Activated CD8-positive, alpha-beta T cell treated with anti-CD3 and anti-CD28 coated beads for 36 hours (primary cell): ENCODE data around the gene KCNA3. TPM values are rescaled to one million over a fixed set of nuclear protein-coding genes. Genes with fewer than 3 reads are reported as not detected.

ENCODE experiments used
- ATAC-seq: fragments of 200-7000 bp; cut with Tn5 transposase; one replicate; pipeline ENCODE4 v1.10.0; 2021; ENCODE audit warnings: mild to moderate bottlenecking, moderate library complexity
- CTCF ChIA-PET: fragments of 350-600 bp; sonication (Branson Sonifier 250); formaldehyde crosslinking; loops from one replicate; lab custom pipeline; 2021; ENCODE audit warnings: antibody characterized with exemption; lab: Charles Lee
- POLR2A ChIA-PET: fragments of 350-600 bp; sonication (Branson Sonifier 250); formaldehyde crosslinking; loops from one replicate; lab custom pipeline; 2021; ENCODE audit warnings: antibody characterized with exemption; lab: Charles Lee
- DNase-seq: peaks from one replicate; pipeline ENCODE4 v3.0.0-alpha.2; 2020
- H3K27ac Mint-ChIP-seq: one replicate; pipeline ENCODE4 v1.8.0; 2021; ENCODE audit warnings: mild to moderate bottlenecking, mixed read lengths
- H3K27me3 Mint-ChIP-seq: one replicate; pipeline ENCODE4 v1.8.0; 2021; ENCODE audit warnings: mixed read lengths
- H3K36me3 Mint-ChIP-seq: one replicate; pipeline ENCODE4 v1.8.0; 2021; ENCODE audit warnings: low read depth, mixed read lengths
- H3K4me1 Mint-ChIP-seq: one replicate; pipeline ENCODE4 v1.8.0; 2021; ENCODE audit warnings: low read depth, mixed read lengths
- H3K4me3 Mint-ChIP-seq: one replicate; pipeline ENCODE4 v1.8.0; 2021; ENCODE audit warnings: mild to moderate bottlenecking, moderate library complexity, mixed read lengths
- H3K9me3 Mint-ChIP-seq: one replicate; pipeline ENCODE4 v1.8.0; 2021; ENCODE audit warnings: mixed read lengths
- intact Hi-C: fragments of 100-400 bp; cut with micrococcal nuclease; formaldehyde crosslinking; loops from one replicate; pipeline ENCODE4 v1.10.0; 2022
- total RNA-seq, 2 experiments: library from RNA; stranded (reverse); gene quantifications; one replicate each; pipeline ENCODE4 v1.2.3, GENCODE V29; 2021
- TF ChIP-seq, protein P1 (sequence below): fragments of 200-600 bp; IDR thresholded peaks from one replicate; pipeline ENCODE4 v1.8.0; 2022; ENCODE audit warnings: antibody characterized with exemption, mild to moderate bottlenecking

KCNA3 gene
- total RNA-seq, 2 experiments from 2014 or later: 15.5 to 16.2 TPM

DNA sequence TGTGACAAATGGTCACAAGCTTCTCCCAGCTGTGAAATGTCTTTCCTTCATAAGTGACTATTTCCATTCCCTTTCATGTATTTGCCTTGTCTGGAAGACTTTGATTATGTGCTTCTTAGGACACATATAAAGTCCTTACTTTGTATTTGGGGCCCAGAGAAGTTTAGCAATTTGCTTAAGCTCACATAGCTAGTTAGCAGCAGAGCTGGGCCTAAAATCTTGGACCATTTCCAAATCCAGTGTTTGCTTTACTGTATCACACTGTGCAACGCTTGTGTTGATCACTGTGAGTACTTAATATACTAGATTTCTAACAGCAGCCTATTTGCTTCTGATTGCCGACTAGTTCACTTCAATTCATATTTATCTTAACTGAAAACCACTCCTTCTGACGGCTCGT, 2.2 kb upstream of the KCNA3 start:
- Mint-ChIP-seq H3K36me3 (peaks cover 8% of the 10 kb centered on the region), H3K27ac (no peak overlapping the region), H3K4me1 (peaks cover 12% of the 10 kb centered on the region), H3K4me3 (no peak overlapping the region), H3K9me3 (no peaks in the 10 kb centered on the region), H3K27me3 (no peaks in the 10 kb centered on the region)
- no peak for DNase-seq
- no peak for ATAC-seq
- POLR2A ChIA-PET: interaction anchor here (1.0 to 6.2 kb wide), 2 partner anchors 31 to 46 kb away, joined by 4 to 88 read pairs; no protein-coding TSS in a partner anchor
- TF ChIP-seq, protein P1, sequence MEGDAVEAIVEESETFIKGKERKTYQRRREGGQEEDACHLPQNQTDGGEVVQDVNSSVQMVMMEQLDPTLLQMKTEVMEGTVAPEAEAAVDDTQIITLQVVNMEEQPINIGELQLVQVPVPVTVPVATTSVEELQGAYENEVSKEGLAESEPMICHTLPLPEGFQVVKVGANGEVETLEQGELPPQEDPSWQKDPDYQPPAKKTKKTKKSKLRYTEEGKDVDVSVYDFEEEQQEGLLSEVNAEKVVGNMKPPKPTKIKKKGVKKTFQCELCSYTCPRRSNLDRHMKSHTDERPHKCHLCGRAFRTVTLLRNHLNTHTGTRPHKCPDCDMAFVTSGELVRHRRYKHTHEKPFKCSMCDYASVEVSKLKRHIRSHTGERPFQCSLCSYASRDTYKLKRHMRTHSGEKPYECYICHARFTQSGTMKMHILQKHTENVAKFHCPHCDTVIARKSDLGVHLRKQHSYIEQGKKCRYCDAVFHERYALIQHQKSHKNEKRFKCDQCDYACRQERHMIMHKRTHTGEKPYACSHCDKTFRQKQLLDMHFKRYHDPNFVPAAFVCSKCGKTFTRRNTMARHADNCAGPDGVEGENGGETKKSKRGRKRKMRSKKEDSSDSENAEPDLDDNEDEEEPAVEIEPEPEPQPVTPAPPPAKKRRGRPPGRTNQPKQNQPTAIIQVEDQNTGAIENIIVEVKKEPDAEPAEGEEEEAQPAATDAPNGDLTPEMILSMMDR: no peak
- intact Hi-C loops: loop anchor here (10.0 kb wide), 1 partner anchor 198 kb away; the partner anchor contains the start of gene CD53
- CTCF ChIA-PET: interaction anchor here (0.7 to 5.1 kb wide), 8 partner anchors 11 to 181 kb away, joined by 3 to 36 read pairs (median 4); partner anchors contain the start of gene KCNA2

DNA sequence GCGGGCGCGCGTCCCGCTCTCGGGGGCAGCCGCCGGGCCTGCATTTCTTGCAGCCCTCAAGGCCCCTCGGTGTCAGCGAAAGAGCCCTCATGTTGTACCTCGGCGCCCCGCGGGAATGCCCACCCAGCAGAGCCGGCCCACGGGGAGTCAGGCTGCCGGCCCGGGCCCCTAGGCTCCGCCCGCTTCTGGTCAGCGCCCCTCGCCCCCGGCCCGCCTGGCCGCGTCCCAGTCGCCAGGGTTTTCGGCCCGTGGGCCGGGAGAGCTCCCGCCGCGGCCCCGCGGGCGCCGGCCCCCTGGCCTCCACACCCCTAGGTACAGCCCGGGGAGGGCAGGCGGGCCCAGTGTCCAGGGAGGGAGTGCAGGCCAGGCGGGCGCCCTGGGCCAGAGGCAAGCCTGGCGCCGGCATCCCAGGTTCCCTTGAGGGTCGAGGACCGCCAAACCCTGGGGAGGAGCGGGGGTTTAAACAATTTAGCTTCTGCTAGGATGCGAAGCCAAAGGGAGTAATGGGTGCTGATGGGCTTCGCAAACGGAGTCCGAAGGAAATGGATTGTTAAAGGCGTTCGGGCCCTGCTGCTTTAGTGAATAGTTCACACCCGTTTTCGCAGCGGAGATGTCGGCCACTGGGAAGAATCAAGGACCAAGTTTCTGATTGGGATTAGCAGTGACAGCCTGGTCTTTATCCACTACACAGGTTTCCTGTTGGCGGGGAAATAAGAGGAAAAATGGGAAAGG, 486 bp upstream of the KCNA3 start:
- CTCF ChIA-PET: interaction anchor here (1.2 to 5.1 kb wide), 10 partner anchors 8 to 112 kb away, joined by 3 to 36 read pairs (median 4); no protein-coding TSS in a partner anchor
- TF ChIP-seq, protein P1: no peak
- intact Hi-C loops: loop anchor here (10.0 kb wide), 1 partner anchor 200 kb away; the partner anchor contains the start of gene CD53
- Mint-ChIP-seq H3K4me1 (peaks cover 26% of the 10 kb centered on the region), H3K9me3 (no peaks in the 10 kb centered on the region), H3K27ac (peak overlapping the region; percentile 36), H3K27me3 (no peaks in the 10 kb centered on the region), H3K36me3 (peaks cover 11% of the 10 kb centered on the region), H3K4me3 (peak overlapping the region; percentile 100)
- POLR2A ChIA-PET: interaction anchor here (0.6 to 6.2 kb wide), 12 partner anchors 9 to 468 kb away, joined by 3 to 88 read pairs (median 8); no protein-coding TSS in a partner anchor
- no peak for DNase-seq
- ATAC-seq: no peak

DNA sequence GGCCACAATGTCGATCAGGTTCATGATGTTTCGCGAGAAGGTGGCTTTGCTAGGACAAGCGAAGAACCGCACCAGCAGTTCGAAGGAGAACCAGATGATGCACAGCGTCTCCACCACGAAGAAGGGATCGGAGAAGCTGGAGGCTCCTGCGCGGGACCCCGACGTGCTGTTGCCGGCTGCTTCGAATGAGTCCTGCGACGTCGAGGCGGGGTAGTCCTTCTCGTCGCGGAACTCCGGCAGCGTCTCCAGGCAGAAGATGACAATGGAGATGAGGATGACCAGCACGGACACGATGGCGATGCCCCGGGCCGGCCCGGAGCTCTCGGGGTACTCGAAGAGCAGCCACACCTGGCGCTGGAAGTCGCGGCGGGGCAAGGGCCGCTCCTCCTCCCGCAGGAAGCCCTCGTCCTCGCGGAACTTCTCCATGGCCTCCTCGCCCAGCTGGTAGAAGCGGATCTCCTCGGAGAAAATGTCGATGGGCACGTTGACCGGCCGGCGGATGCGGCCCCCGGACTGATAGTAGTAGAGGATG, 869 bp downstream of the KCNA3 start:
- peaks cover 11% of the 10 kb centered on the region for H3K36me3 Mint-ChIP-seq
- no peaks in the 10 kb centered on the region for H3K27me3 Mint-ChIP-seq
- H3K4me3 Mint-ChIP-seq: peak overlapping the region; percentile 100
- ChIA-PET CTCF (interaction anchor here (0.8 to 5.1 kb wide), 19 partner anchors 9 to 201 kb away, joined by 3 to 36 read pairs (median 4); no protein-coding TSS in a partner anchor), POLR2A (interaction anchor here (1.0 to 6.2 kb wide), 15 partner anchors 12 to 335 kb away, joined by 3 to 88 read pairs (median 8); no protein-coding TSS in a partner anchor)
- H3K4me1 Mint-ChIP-seq: peaks cover 33% of the 10 kb centered on the region
- peak overlapping the region; percentile 98 for H3K27ac Mint-ChIP-seq
- peak; percentile 37 for DNase-seq
- intact Hi-C loops: loop anchor here (2.0 to 10.0 kb wide), 3 partner anchors 27 to 543 kb away; partner anchors contain the start of gene CD53
- no peak for ATAC-seq
- no peaks in the 10 kb centered on the region for H3K9me3 Mint-ChIP-seq
- TF ChIP-seq, protein P1: no peak

DNA sequence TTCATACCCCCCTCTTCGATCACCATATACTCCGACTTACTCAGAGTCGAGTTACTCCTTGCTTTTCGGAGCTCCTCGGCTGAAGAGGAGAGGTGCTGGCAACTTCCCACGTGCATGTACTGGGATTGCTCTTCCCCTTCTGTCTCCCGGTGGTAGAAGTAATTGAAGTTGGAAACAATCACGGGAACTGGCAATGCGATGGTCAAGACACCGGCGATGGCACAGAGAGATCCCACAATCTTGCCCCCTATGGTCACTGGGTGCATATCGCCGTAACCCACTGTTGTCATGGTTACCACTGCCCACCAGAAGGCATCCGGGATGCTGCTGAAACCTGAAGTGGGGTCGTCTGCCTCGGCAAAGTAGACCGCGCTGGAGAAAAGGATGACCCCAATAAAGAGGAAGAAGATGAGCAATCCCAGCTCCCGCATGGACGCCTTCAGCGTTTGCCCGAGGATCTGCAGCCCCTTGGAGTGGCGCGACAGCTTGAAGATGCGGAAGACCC, 1.5 kb downstream of the KCNA3 start:
- ChIA-PET POLR2A (interaction anchor here (0.9 to 6.2 kb wide), 17 partner anchors 11 to 335 kb away, joined by 3 to 88 read pairs (median 8); no protein-coding TSS in a partner anchor), CTCF (interaction anchor here (0.8 to 5.1 kb wide), 19 partner anchors 10 to 114 kb away, joined by 3 to 36 read pairs (median 4); no protein-coding TSS in a partner anchor)
- DNase-seq (peak; percentile 57), ATAC-seq (peak; percentile 1)
- peaks cover 38% of the 10 kb centered on the region for H3K4me1 Mint-ChIP-seq
- peak overlapping the region; percentile 100 for H3K4me3 Mint-ChIP-seq
- TF ChIP-seq, protein P1: no peak
- peaks cover 11% of the 10 kb centered on the region for H3K36me3 Mint-ChIP-seq
- no peaks in the 10 kb centered on the region for H3K9me3 Mint-ChIP-seq
- intact Hi-C loops: loop anchor here (2.0 to 10.0 kb wide), 3 partner anchors 26 to 544 kb away; partner anchors contain the start of gene CD53
- no peaks in the 10 kb centered on the region for H3K27me3 Mint-ChIP-seq
- peak overlapping the region; percentile 98 for H3K27ac Mint-ChIP-seq
